Measurements from ENCODE around the gene CRYBG1. TPM values are rescaled to one million over a fixed set of nuclear protein-coding genes. Genes with fewer than 3 reads are reported as not detected.

Gene CRYBG1
- total and polyA plus RNA-seq, 2 donors (not counting 1 experiment from before 2014, with no cell fraction given): 9.6 to 47.0 TPM

- Histone ChIP-seq H3K9me3 (ENCODE audit: control extremely low read depth in 1 of 3, control insufficient read depth in 2 of 3, insufficient read depth in 1 of 3, low read length in 2 of 3) (no peaks in the 10 kb centered on the region), H3K4me3 (ENCODE audit: control extremely low read depth in 1 of 5, extremely low read depth in 1 of 5, insufficient read depth in 1 of 5, low read depth in 2 of 5, low read length in 4 of 5) (no peak overlapping the region), H3K79me2 (ENCODE audit: control insufficient read depth, insufficient read depth, low read length) (no peaks in the 10 kb centered on the region), H3K9ac (ENCODE audit: low read length) (no peak overlapping the region), H4K20me1 (ENCODE audit: control insufficient read depth, insufficient read depth, low read length, poor library complexity, severe bottlenecking) (no peaks in the 10 kb centered on the region), H3K36me3 (replicated peaks in 1 of 2; ENCODE audit: control extremely low read depth in 1 of 2, control insufficient read depth in 1 of 2, extremely low read depth in 1 of 2, insufficient read depth in 2 of 2, low read length in 1 of 2) (no peaks in the 10 kb centered on the region), H3K27ac (ENCODE audit: low read length in 2 of 2) (no peak overlapping the region), H3K4me2 (replicated peaks; ENCODE audit: low read depth, low read length, poor library complexity, severe bottlenecking) (no peak overlapping the region), H3K4me1 (ENCODE audit: control insufficient read depth in 2 of 2, insufficient read depth in 2 of 2, low read length in 2 of 2) (no peaks in the 10 kb centered on the region), H2AFZ (ENCODE audit: insufficient read depth, low read depth, low read length, poor library complexity, severe bottlenecking) (no peak overlapping the region), H3K27me3 (replicated peaks in 1 of 4; ENCODE audit: control extremely low read depth in 1 of 4, control insufficient read depth in 3 of 4, insufficient read depth in 4 of 4, low read length in 3 of 4) (peaks cover 0 to under 1% (median 0%) of the 10 kb centered on the region in 4 experiments)
- TF ChIP-seq EZH2 (IDR thresholded peaks at IDR 0.05; ENCODE audit: borderline replicate concordance, insufficient read depth, low read depth, low read length, poor library complexity, severe bottlenecking) (no peak), CTCF (IDR thresholded peaks at IDR 0.05) (no peak)
- Mint-ChIP-seq H3K27ac (no peak overlapping the region), H3K4me1 (no peaks in the 10 kb centered on the region), H3K27me3 (peaks cover 5% of the 10 kb centered on the region), H3K9me3 (ENCODE audit: insufficient read depth) (no peaks in the 10 kb centered on the region), H3K4me3 (no peak overlapping the region)
- ChIA-PET CTCF (no interaction called here), POLR2A (interaction anchor here (0.6 kb wide), 1 partner anchor 9 kb away, joined by 4 read pairs; no protein-coding TSS in a partner anchor)
- whole genome bisulfite sequencing (ENCODE audit: insufficient coverage): 96% methylated on average over 3 of the region's 5 CpGs
- ATAC-seq (ENCODE audit: low read depth): no peak
- no peak for DNase-seq
- intact Hi-C loops (cut with micrococcal nuclease): no loop called here
Measured at GRCh38 chr6:106426250-106426970, 65.9 kb downstream of the CRYBG1 start.

- Histone ChIP-seq H3K9me3 (ENCODE audit: control extremely low read depth in 1 of 3, control insufficient read depth in 2 of 3, insufficient read depth in 1 of 3, low read length in 2 of 3) (no peaks in the 10 kb centered on the region), H3K79me2 (ENCODE audit: control insufficient read depth, insufficient read depth, low read length) (no peaks in the 10 kb centered on the region), H3K4me2 (replicated peaks; ENCODE audit: low read depth, low read length, poor library complexity, severe bottlenecking) (no peak overlapping the region), H3K27ac (ENCODE audit: low read length in 2 of 2) (no peak overlapping the region), H3K4me3 (ENCODE audit: control extremely low read depth in 1 of 5, extremely low read depth in 1 of 5, insufficient read depth in 1 of 5, low read depth in 2 of 5, low read length in 4 of 5) (no peak overlapping the region), H4K20me1 (ENCODE audit: control insufficient read depth, insufficient read depth, low read length, poor library complexity, severe bottlenecking) (no peaks in the 10 kb centered on the region), H3K4me1 (ENCODE audit: control insufficient read depth in 2 of 2, insufficient read depth in 2 of 2, low read length in 2 of 2) (no peaks in the 10 kb centered on the region), H3K27me3 (replicated peaks in 1 of 4; ENCODE audit: control extremely low read depth in 1 of 4, control insufficient read depth in 3 of 4, insufficient read depth in 4 of 4, low read length in 3 of 4) (no peaks in the 10 kb centered on the region), H3K9ac (ENCODE audit: low read length) (no peak overlapping the region), H3K36me3 (replicated peaks in 1 of 2; ENCODE audit: control extremely low read depth in 1 of 2, control insufficient read depth in 1 of 2, extremely low read depth in 1 of 2, insufficient read depth in 2 of 2, low read length in 1 of 2) (no peaks in the 10 kb centered on the region), H2AFZ (ENCODE audit: insufficient read depth, low read depth, low read length, poor library complexity, severe bottlenecking) (no peak overlapping the region)
- Mint-ChIP-seq H3K27me3 (peaks cover 12% of the 10 kb centered on the region), H3K9me3 (ENCODE audit: insufficient read depth) (no peaks in the 10 kb centered on the region), H3K4me1 (no peaks in the 10 kb centered on the region), H3K4me3 (no peak overlapping the region), H3K27ac (no peak overlapping the region)
- ATAC-seq (ENCODE audit: low read depth) (no peak), DNase-seq (no peak)
- POLR2A ChIA-PET: no interaction called here
- intact Hi-C loops (cut with micrococcal nuclease): no loop called here
- 92% methylated on average over 6 of the region's 7 CpGs for WGBS (ENCODE audit: insufficient coverage)
- TF ChIP-seq EZH2 (IDR thresholded peaks at IDR 0.05; ENCODE audit: borderline replicate concordance, insufficient read depth, low read depth, low read length, poor library complexity, severe bottlenecking) (no peak), CTCF (IDR thresholded peaks at IDR 0.05) (no peak)
- CTCF ChIA-PET: no interaction called here
Measured at GRCh38 chr6:106430466-106430865, 69.9 kb downstream of the CRYBG1 start.

Data from B cell (primary cell).